ENCODE measurements around the gene CEP68. TPM values are rescaled to one million over a fixed set of nuclear protein-coding genes. Genes with fewer than 3 reads are reported as not detected.

Gene CEP68
- total RNA-seq, 2 donors from 2014 or later: 6.1 to 10.4 TPM

Other genes with a start within 250 kb of the CEP68 start
- 10 to 100 TPM; 41.6 to 45.3 TPM for gene SLC1A4, start 67.0 kb upstream of the CEP68 start, total RNA-seq
- 10 to 100 TPM; 85.3 to 90.8 TPM for gene RAB1A, start 73.7 kb downstream of the CEP68 start, total RNA-seq
- gene ACTR2, start 171.4 kb downstream of the CEP68 start, total RNA-seq: 100 to 1,000 TPM; 219 to 272 TPM